ENCODE data around the gene PROP1. TPM values are rescaled to one million over a fixed set of nuclear protein-coding genes. Genes with fewer than 3 reads are reported as not detected.

The PROP1 gene
- total and polyA plus RNA-seq, 10 donors = not detected

GRCh38 chr5:177987326-177987725 is 8.7 kb downstream of the PROP1 start:
- peaks cover 0 to 19% (median 6%) of the 10 kb centered on the region in 6 donors for H3K4me1 ChIP-seq
- no peak overlapping the region for H3K27ac ChIP-seq
- H3K36me3 ChIP-seq = no peaks in the 10 kb centered on the region
- peaks cover 4 to 64% (median 36%) of the 10 kb centered on the region in 7 donors for H3K27me3 ChIP-seq (replicated peaks in 1 of 7)
- intact Hi-C loops (cut with DNase I; ENCODE audit: low total_unique reads) = no loop called here
- no peaks in the 10 kb centered on the region for H3K9me3 ChIP-seq
- no peak overlapping the region for H3K4me3 ChIP-seq
- WGBS, 5 donors = 71 to 83% (median 74%) methylated on average over 9 of the region's 9 CpGs
- no peak for DNase-seq
- TF ChIP-seq POLR2A (IDR thresholded peaks at IDR 0.05) (no peak), POLR2AphosphoS5 (IDR thresholded peaks at IDR 0.05) (no peak)
- TF ChIP-seq, protein P1, sequence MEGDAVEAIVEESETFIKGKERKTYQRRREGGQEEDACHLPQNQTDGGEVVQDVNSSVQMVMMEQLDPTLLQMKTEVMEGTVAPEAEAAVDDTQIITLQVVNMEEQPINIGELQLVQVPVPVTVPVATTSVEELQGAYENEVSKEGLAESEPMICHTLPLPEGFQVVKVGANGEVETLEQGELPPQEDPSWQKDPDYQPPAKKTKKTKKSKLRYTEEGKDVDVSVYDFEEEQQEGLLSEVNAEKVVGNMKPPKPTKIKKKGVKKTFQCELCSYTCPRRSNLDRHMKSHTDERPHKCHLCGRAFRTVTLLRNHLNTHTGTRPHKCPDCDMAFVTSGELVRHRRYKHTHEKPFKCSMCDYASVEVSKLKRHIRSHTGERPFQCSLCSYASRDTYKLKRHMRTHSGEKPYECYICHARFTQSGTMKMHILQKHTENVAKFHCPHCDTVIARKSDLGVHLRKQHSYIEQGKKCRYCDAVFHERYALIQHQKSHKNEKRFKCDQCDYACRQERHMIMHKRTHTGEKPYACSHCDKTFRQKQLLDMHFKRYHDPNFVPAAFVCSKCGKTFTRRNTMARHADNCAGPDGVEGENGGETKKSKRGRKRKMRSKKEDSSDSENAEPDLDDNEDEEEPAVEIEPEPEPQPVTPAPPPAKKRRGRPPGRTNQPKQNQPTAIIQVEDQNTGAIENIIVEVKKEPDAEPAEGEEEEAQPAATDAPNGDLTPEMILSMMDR (IDR thresholded peaks at IDR 0.05 in 8 of 11, conservative IDR thresholded peaks at IDR 0.05 in 3 of 11) = no peak

- Histone ChIP-seq H3K9me3 (no peaks in the 10 kb centered on the region), H3K36me3 (no peaks in the 10 kb centered on the region), H3K4me1 (peaks cover 0 to 24% (median 6%) of the 10 kb centered on the region in 6 donors), H3K27me3 (replicated peaks in 1 of 7) (peaks cover 4 to 80% (median 48%) of the 10 kb centered on the region in 7 donors), H3K27ac (no peak overlapping the region), H3K4me3 (peak overlapping the region in 2 of 8 donors; percentile 10 to 49)
- TF ChIP-seq POLR2A (IDR thresholded peaks at IDR 0.05) = no peak
- TF ChIP-seq, protein P1 (IDR thresholded peaks at IDR 0.05 in 8 of 11, conservative IDR thresholded peaks at IDR 0.05 in 3 of 11) = no peak
- TF ChIP-seq POLR2AphosphoS5 (IDR thresholded peaks at IDR 0.05) = no peak
- intact Hi-C loops (cut with DNase I; ENCODE audit: low total_unique reads) = no loop called here
- 19 to 45% (median 31%) methylated on average over 25 to 50 of the region's 50 CpGs for WGBS, 5 donors
- DNase-seq = no peak
These were observed 10.5 kb downstream of the PROP1 start for GRCh38 chr5:177985430-177986040.

GRCh38 chr5:177984584-177985206 is 11.3 kb downstream of the PROP1 start:
- Histone ChIP-seq H3K4me1 (peaks cover 0 to 24% (median 6%) of the 10 kb centered on the region in 6 donors), H3K4me3 (peak overlapping the region in 3 of 8 donors; percentile 22 to 49 (median 25)), H3K9me3 (no peaks in the 10 kb centered on the region), H3K27me3 (replicated peaks in 1 of 7) (peaks cover 4 to 75% (median 48%) of the 10 kb centered on the region in 7 donors), H3K27ac (no peak overlapping the region), H3K36me3 (no peaks in the 10 kb centered on the region)
- no peak for DNase-seq
- TF ChIP-seq POLR2A (IDR thresholded peaks at IDR 0.05) (no peak), POLR2AphosphoS5 (IDR thresholded peaks at IDR 0.05) (no peak)
- TF ChIP-seq, protein P1 (IDR thresholded peaks at IDR 0.05 in 8 of 11, conservative IDR thresholded peaks at IDR 0.05 in 3 of 11) = no peak
- WGBS, 5 donors = 3 to 9% (median 6%) methylated on average over 36 to 47 of the region's 47 CpGs
- intact Hi-C loops (cut with DNase I; ENCODE audit: low total_unique reads) = no loop called here
